ENCODE results near the gene ASIC3.

DNA sequence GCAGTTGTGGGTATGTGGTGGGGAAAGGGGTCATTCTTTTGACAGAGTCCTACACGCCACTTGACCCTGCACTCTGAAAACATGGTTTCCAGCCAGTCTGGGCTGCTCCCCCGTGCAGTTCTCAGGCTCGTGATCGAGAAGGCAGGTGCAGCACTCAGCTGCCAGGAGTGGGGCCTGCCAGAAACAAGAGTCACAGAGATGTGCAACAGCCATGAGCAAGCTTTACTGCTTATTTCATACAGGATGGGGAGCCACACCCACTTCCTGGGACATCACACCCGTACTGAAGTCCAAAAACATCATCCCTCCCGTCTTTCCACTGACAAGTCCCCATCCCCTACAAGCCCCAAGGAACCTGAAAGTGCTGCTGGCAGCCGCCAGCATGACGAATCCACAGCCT is 33.4 kb upstream of the ASIC3 start:
- TF ChIP-seq POLR2A (IDR thresholded peaks at IDR 0.05; ENCODE audit: low read depth, low read length), result no peak
- TF ChIP-seq CTCF (IDR thresholded peaks at IDR 0.05; ENCODE audit: extremely low read depth in 1 of 2, insufficient read depth in 1 of 2, low read depth in 1 of 2, low read length in 2 of 2), result no peak

Data from endothelial cell of umbilical vein (primary cell).